Mucosa of descending colon (tissue), 3 donors: ENCODE measurements around the gene ELK1. TPM values are rescaled to one million over a fixed set of nuclear protein-coding genes. Genes with fewer than 3 reads are reported as not detected.
"Not testable (repeated sequence)": the region's sequence is repeated elsewhere in the genome, so short reads cannot be mapped to it uniquely, and the experiment has no call there.

Experiments
- ATAC-seq: fragments of 200-7000 bp; cut with Tn5 transposase; one replicate; pipeline ENCODE4 v1.9.1; 2020; ENCODE audit warnings: mild to moderate bottlenecking, moderate library complexity
- DNase-seq, 3 donors: peaks; one replicate each; pipeline ENCODE4 v3.0.0-alpha.2; 2020
- H3K36me3 ChIP-seq: fragments of 200-600 bp; one replicate; pipeline ENCODE4 v1.8.0; 2021; ENCODE audit warnings: low read depth, mild to moderate bottlenecking
- H3K4me1 ChIP-seq: fragments of 200-600 bp; one replicate; pipeline ENCODE4 v1.8.0; 2021; ENCODE audit warnings: low read depth, mild to moderate bottlenecking
- H3K4me3 ChIP-seq: fragments of 200-600 bp; one replicate; pipeline ENCODE4 v1.8.0; 2021; ENCODE audit warnings: mild to moderate bottlenecking
- H3K9me3 ChIP-seq: fragments of 200-600 bp; one replicate; pipeline ENCODE4 v1.8.0; 2021; ENCODE audit warnings: mild to moderate bottlenecking
- intact Hi-C, 2 donors: fragments of 100-400 bp; cut with DNase I in 1 of 2; cut with micrococcal nuclease in 1 of 2; formaldehyde crosslinking; loops; one replicate each; pipeline versions ENCODE4 v1.11.0 to v1.11.1; 2022; cut with DNase I, micrococcal nuclease
- total RNA-seq, 3 donors: library from RNA; stranded (reverse); fragmentation: NEBNext Ultra II Directional in 2 of 3; extraction: Animal tissue kit (Norgen Biotek cat#: 25700) in 2 of 3; gene quantifications; one replicate each; pipeline versions ENCODE4 v1.2.1 to v1.2.4, GENCODE V29; 2021 to 2023
- TF ChIP-seq, protein P1 (sequence below): fragments of 200-600 bp; IDR thresholded peaks from one replicate; pipeline ENCODE4 v1.8.0; 2022; ENCODE audit warnings: antibody characterized with exemption, mild to moderate bottlenecking
- donor health status: DM: no; HTN: no; CAD: no; lungs with moderate emphysema.
- donor health status: DM: no; HTN: no; CAD: no.
- donor health status: DM: no; HTN: yes; CAD: no.

The ELK1 gene
- total RNA-seq, 3 donors from 2014 or later: 24.5 to 28.2 (median 25.8) TPM

DNA sequence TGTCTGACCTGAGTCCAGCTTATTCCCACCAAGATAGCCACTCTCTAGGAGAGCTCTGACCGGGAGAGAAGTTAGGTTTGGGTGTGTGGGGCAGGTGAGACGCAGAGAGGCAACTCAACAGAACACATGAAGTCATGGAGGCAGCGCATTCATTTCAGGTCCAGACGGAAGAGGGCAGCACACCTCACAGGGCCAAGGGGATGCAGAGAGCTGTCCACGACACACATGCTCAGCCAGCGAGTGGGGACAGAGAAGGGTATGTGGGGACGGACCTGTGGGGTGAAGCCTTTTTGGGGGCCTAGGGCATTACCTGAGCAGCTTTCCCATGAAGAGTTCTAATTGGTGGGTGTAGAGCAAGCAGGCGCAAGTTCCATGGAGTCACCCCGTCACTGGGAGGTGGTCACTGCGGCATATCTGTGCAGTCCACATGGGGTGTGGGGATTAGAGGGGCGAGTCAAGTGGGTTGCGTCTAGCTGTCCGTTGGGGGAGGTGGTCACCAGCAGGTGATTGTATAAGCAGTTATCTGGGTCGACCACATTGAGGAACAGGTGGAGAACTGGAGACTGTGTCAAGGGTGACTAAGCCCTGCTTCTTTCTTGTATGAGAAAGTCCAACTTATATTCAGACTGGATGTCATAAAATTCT lies 32.9 kb upstream of the ELK1 start:
- no peak overlapping the region for H3K4me3 ChIP-seq
- intact Hi-C loops: no loop called here
- no peak for ATAC-seq
- no peaks in the 10 kb centered on the region for H3K9me3 ChIP-seq
- H3K4me1 ChIP-seq: no peaks in the 10 kb centered on the region
- TF ChIP-seq, protein P1, sequence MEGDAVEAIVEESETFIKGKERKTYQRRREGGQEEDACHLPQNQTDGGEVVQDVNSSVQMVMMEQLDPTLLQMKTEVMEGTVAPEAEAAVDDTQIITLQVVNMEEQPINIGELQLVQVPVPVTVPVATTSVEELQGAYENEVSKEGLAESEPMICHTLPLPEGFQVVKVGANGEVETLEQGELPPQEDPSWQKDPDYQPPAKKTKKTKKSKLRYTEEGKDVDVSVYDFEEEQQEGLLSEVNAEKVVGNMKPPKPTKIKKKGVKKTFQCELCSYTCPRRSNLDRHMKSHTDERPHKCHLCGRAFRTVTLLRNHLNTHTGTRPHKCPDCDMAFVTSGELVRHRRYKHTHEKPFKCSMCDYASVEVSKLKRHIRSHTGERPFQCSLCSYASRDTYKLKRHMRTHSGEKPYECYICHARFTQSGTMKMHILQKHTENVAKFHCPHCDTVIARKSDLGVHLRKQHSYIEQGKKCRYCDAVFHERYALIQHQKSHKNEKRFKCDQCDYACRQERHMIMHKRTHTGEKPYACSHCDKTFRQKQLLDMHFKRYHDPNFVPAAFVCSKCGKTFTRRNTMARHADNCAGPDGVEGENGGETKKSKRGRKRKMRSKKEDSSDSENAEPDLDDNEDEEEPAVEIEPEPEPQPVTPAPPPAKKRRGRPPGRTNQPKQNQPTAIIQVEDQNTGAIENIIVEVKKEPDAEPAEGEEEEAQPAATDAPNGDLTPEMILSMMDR: no peak
- H3K36me3 ChIP-seq: no peaks in the 10 kb centered on the region
- no peak for DNase-seq

DNA sequence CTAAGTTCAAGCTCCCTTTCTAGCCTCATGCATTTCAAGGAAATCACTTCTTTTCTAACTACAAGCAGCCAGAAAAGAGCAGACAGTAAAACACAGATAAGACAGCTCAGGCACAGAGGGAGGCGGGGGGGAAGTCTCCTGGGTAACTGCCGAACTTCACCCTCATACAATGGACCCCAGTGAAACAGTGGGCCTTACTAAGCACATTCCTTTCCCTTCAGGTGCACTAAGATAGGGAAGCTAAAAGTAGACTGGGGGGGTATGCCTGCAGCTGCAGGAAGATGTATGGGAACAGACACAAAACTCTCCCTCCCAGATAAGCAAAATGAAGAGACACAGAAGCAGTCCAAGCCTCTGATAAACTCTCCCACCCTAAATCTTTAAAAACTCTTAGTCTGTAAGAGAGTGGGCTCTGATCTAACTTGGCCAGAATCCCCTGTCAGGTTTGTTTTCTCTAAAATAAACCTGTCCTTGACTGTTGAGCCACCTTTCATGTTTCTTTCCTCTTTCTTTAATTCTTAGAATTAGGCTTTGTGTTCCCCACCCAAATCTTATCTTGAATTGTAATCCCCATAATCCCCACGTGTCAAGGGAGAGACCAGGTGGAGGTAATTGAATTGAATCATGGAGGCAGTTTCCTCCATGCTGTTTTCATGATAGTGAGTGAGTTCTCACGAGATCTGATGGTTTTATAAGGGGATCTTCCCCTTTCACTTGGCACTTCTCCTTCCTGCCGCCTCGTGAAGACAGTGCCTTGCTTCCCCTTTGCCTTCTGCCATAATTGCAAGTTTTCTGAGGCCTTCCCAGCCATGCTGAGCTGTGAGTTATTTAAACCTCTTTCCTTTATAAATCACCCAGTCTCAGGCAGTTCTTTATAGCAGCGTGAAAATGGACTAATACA lies 25.8 kb upstream of the ELK1 start:
- not testable (repeated sequence) for ATAC-seq

DNA sequence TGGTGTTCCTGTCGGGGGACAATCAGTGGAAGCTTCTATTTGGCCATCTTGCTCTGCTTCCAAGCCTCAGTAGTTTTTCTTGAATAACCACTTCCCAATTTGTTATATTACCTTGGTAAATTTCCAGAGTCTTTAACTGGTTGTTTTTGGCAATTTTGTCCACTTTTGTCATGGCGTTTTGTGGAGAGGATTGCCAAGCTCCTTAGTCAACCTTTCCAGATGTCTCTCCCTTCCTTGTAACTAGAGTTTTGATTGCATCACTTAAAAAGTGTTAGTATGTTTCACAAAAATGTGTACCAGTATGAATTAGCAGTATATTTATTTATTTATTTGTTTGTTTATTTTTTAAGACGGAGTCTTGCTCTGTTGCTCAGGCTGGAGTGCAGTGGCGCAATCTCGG lies 24.4 kb upstream of the ELK1 start:
- H3K4me1 ChIP-seq: no peaks in the 10 kb centered on the region
- no peaks in the 10 kb centered on the region for H3K9me3 ChIP-seq
- intact Hi-C loops: no loop called here
- no peak for ATAC-seq
- no peaks in the 10 kb centered on the region for H3K36me3 ChIP-seq
- no peak for DNase-seq
- H3K4me3 ChIP-seq: no peak overlapping the region
- TF ChIP-seq, protein P1: no peak

More for the DNA sequence above, 25.8 kb upstream of the ELK1 start:
- DNase-seq, H3K36me3 ChIP-seq, H3K4me3 ChIP-seq, H3K4me1 ChIP-seq, H3K9me3 ChIP-seq, intact Hi-C loops: not testable (repeated sequence)

DNA sequence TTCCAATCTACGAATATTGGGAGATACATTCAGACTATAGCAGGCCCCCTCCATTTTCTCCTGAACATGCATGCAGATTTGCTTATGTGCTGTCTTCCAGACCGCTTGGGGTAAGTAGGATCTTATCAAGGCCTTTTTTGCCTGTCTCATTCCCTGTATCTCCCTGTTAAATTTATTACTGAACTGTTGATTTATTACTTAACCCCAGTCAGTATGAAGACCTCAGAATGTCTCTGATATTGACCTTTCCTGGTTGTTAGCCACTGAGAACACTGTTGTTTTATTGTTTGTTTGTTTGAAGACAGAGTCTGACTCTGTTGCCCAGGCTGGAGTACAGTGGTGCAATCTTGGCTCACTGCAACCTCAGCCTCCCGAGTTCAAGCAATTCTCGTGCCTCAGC lies 15.4 kb upstream of the ELK1 start:
- intact Hi-C loops, DNase-seq, H3K4me3 ChIP-seq, ATAC-seq, H3K9me3 ChIP-seq, H3K36me3 ChIP-seq, H3K4me1 ChIP-seq: not testable (repeated sequence)

DNA sequence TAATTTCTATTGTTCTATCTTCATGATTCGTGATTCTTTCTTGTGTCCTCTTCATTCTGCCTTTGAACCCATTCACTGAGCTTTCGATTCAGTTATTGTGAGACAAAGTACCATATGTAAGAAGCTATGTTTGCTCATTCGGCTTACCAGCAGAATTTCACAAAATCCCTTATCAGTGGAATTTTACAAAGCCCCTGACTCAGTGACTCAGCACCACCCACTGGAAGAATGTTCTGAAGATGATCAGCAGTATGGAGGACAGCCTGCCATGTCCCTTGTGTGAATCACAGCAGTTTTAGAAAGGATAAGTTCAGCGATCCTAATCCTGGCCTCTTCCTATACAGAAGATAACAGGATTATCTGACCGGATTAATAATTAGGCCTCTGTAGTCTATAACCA lies 14.4 kb upstream of the ELK1 start:
- H3K4me1 ChIP-seq: no peaks in the 10 kb centered on the region
- ATAC-seq: no peak
- H3K9me3 ChIP-seq: no peaks in the 10 kb centered on the region
- H3K4me3 ChIP-seq: no peak overlapping the region
- intact Hi-C loops: no loop called here
- no peak for DNase-seq
- H3K36me3 ChIP-seq: no peaks in the 10 kb centered on the region
- TF ChIP-seq, protein P1: no peak

DNA sequence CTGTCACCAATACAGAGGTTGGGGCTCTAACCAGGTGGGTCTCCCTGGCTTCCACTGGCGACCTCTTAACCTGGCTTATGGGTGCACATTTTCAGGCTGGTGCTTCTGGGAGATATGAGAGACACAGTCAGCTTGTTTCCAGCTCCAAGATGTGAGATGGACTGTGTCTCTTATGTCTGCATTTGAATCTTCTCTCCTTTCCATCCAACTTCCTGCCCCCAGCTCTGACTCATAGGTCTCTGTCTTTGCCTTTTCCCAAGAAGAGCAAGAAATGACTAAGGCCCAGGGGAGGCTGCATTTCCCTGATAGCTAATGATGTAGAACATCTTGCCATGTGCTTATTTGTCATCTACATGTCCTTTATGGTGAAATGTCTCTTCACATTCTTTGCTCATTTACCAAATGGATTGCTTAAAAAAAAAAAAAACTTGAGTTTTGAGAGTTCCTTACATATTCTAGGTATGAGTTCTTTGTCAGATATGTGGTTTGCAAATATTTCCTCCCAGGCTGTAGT lies 11.8 kb upstream of the ELK1 start:
- Histone ChIP-seq H3K36me3 (no peaks in the 10 kb centered on the region), H3K9me3 (no peaks in the 10 kb centered on the region), H3K4me3 (no peak overlapping the region), H3K4me1 (no peaks in the 10 kb centered on the region)
- no peak for DNase-seq
- intact Hi-C loops: no loop called here
- TF ChIP-seq, protein P1: no peak
- ATAC-seq: no peak
